ENCODE measurements around the gene ZNF594. TPM values are rescaled to one million over a fixed set of nuclear protein-coding genes. Genes with fewer than 3 reads are reported as not detected.

The ZNF594 gene
- total RNA-seq, 1 donor from 2014 or later: 21.0 TPM

GRCh38 chr17:5194346-5194745, 2.7 kb upstream of the ZNF594 start:
- H3K27ac Mint-ChIP-seq: no peak overlapping the region
- peaks cover 15% of the 10 kb centered on the region for H3K9me3 Mint-ChIP-seq
- TF ChIP-seq, protein P1, sequence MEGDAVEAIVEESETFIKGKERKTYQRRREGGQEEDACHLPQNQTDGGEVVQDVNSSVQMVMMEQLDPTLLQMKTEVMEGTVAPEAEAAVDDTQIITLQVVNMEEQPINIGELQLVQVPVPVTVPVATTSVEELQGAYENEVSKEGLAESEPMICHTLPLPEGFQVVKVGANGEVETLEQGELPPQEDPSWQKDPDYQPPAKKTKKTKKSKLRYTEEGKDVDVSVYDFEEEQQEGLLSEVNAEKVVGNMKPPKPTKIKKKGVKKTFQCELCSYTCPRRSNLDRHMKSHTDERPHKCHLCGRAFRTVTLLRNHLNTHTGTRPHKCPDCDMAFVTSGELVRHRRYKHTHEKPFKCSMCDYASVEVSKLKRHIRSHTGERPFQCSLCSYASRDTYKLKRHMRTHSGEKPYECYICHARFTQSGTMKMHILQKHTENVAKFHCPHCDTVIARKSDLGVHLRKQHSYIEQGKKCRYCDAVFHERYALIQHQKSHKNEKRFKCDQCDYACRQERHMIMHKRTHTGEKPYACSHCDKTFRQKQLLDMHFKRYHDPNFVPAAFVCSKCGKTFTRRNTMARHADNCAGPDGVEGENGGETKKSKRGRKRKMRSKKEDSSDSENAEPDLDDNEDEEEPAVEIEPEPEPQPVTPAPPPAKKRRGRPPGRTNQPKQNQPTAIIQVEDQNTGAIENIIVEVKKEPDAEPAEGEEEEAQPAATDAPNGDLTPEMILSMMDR (IDR thresholded peaks at IDR 0.05; ENCODE audit: unreplicated experiment): no peak
- DNase-seq (ENCODE audit: low spot score in 2 of 2, unreplicated experiment in 2 of 2): no peak
- peaks cover 22% of the 10 kb centered on the region for H3K4me1 Mint-ChIP-seq
- no peaks in the 10 kb centered on the region for H3K27me3 Mint-ChIP-seq (ENCODE audit: low read depth)
- peaks cover 27% of the 10 kb centered on the region for H3K36me3 Mint-ChIP-seq
- no peak overlapping the region for H3K4me3 Mint-ChIP-seq

DNA sequence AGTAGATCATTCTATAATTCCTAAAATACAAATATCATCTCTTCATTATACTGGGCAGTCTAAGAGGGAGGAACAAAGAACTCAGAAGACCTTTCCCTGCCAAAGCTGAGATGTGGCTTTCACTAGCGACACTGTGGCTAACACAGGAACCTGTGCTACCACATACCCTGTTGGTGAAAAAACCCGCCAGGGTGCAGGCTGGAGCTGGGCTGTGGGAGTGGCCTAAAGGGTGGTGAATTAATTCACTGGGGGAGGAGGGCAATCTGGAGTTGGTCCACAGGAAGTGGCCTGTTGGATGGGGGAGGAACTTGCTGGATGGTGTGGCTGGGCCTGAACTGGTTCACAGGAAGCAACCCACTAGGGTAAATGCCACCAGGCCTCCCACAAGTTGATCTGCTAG, 7.4 kb downstream of the ZNF594 start:
- no peaks in the 10 kb centered on the region for H3K4me1 Mint-ChIP-seq
- H3K4me3 Mint-ChIP-seq: no peak overlapping the region
- H3K27me3 Mint-ChIP-seq (ENCODE audit: low read depth): no peaks in the 10 kb centered on the region
- TF ChIP-seq, protein P1 (IDR thresholded peaks at IDR 0.05; ENCODE audit: unreplicated experiment): no peak
- no peak for DNase-seq (ENCODE audit: low spot score in 2 of 2, unreplicated experiment in 2 of 2)
- no peak overlapping the region for H3K27ac Mint-ChIP-seq
- peaks cover 82% of the 10 kb centered on the region for H3K36me3 Mint-ChIP-seq
- peaks cover 68% of the 10 kb centered on the region for H3K9me3 Mint-ChIP-seq

DNA sequence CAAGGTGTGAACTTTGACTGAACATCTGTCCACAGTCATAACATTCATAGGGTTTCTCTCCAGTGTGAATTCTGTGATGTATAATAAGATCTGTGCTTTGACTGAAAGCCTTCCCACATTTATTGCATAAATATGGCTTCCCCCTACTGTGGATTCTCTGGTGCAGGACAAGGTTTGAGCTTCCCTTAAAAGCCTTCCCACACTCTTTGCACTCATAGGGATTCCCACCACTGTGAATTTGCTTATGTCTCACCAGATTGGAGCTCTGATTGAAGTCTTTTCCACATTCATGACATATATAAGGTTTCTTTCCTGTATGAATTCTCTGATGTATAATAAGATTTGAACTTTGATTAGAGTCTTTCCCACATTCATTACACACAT, 8.3 kb downstream of the ZNF594 start:
- Mint-ChIP-seq H3K36me3 (peaks cover 88% of the 10 kb centered on the region), H3K9me3 (peaks cover 71% of the 10 kb centered on the region), H3K4me3 (no peak overlapping the region), H3K4me1 (no peaks in the 10 kb centered on the region), H3K27ac (peak overlapping the region; percentile 22), H3K27me3 (ENCODE audit: low read depth) (no peaks in the 10 kb centered on the region)
- DNase-seq (ENCODE audit: low spot score in 2 of 2, unreplicated experiment in 2 of 2): no peak
- TF ChIP-seq, protein P1 (IDR thresholded peaks at IDR 0.05; ENCODE audit: unreplicated experiment): no peak

DNA sequence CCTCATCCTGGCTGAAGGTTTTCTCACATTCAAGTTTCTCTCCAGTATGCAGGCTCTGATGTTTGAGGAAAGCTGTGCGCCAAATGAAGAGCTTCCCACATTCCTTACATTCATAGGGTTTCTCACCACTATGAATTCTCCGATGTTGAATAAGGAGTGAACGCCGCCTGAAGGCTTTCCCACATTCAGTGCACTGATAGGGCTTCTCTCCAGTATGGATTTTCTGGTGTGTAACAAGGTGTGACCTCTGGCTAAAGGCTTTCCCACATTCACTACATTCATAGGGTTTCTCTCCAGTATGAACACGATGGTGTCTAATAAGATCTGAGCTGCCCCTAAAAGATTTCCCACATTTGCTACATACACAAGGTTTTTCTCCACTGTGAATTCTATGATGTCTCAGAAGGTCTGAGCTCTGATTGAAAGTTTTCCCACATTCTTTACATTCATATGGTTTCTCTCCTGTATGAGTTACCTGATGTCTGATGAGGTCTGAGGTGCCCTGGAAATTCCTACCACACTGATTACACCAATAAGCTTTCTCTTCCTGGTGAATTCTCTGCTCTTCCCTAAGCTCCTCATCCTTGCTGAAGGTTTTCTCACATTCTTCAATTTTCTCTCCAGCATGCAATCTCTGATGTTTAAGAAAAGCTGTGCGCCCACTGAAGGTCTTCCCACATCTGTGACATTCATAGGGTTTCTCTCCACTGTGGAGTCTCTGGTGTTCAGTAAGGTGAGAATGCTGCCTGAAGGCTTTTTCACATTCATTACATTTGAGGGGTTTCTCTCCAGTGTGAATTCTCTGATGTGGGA, 8.9 kb downstream of the ZNF594 start:
- Mint-ChIP-seq H3K9me3 (peaks cover 66% of the 10 kb centered on the region), H3K4me3 (no peak overlapping the region), H3K27me3 (ENCODE audit: low read depth) (no peaks in the 10 kb centered on the region), H3K4me1 (no peaks in the 10 kb centered on the region), H3K27ac (peak overlapping the region; percentile 22), H3K36me3 (peaks cover 84% of the 10 kb centered on the region)
- DNase-seq (ENCODE audit: low spot score in 2 of 2, unreplicated experiment in 2 of 2): no peak
- TF ChIP-seq, protein P1 (IDR thresholded peaks at IDR 0.05; ENCODE audit: unreplicated experiment): no peak

- H3K27ac Mint-ChIP-seq: no peak overlapping the region
- H3K27me3 Mint-ChIP-seq (ENCODE audit: low read depth): no peaks in the 10 kb centered on the region
- H3K4me1 Mint-ChIP-seq: no peaks in the 10 kb centered on the region
- H3K9me3 Mint-ChIP-seq: peaks cover 60% of the 10 kb centered on the region
- H3K36me3 Mint-ChIP-seq: peaks cover 80% of the 10 kb centered on the region
- no peak overlapping the region for H3K4me3 Mint-ChIP-seq
- TF ChIP-seq, protein P1 (IDR thresholded peaks at IDR 0.05; ENCODE audit: unreplicated experiment): no peak
- DNase-seq (ENCODE audit: low spot score in 2 of 2, unreplicated experiment in 2 of 2): no peak
Observed at GRCh38 chr17:5181509-5182305, 10.0 kb downstream of the ZNF594 start.
